Central memory CD8-positive, alpha-beta T cell (primary cell): ENCODE measurements around the gene ZNF362.
"Not testable (repeated sequence)": the region's sequence is repeated elsewhere in the genome, so short reads cannot be mapped to it uniquely, and the experiment has no call there.

Experiments
- ATAC-seq: fragments of 150-1000 bp; cut with Tn5 transposase; replicated peaks from 2 replicates; pipeline ENCODE4 v1.10.0; 2022; ENCODE audit warnings: mild to moderate bottlenecking, moderate FRiP score, moderate number of reproducible peaks; ENCODE audit not compliant: poor library complexity, severe bottlenecking; ENCODE audit errors: extremely low read depth
- DNase-seq, 2 donors: peaks; one replicate each; pipeline ENCODE4 v3.0.0; 2021; ENCODE audit warnings: low spot score in 2 of 2
- H3K27ac Mint-ChIP-seq: one replicate; pipeline ENCODE4 v1.8.0; 2022; ENCODE audit warnings: low read depth, mild to moderate bottlenecking, moderate library complexity, mixed read lengths
- H3K27me3 Mint-ChIP-seq: one replicate; pipeline ENCODE4 v1.8.0; 2022; ENCODE audit warnings: mixed read lengths
- H3K36me3 Mint-ChIP-seq: one replicate; pipeline ENCODE4 v1.8.0; 2022; ENCODE audit warnings: mild to moderate bottlenecking, moderate library complexity, mixed read lengths; ENCODE audit not compliant: insufficient read depth
- H3K4me1 Mint-ChIP-seq: one replicate; pipeline ENCODE4 v1.8.0; 2022; ENCODE audit warnings: mixed read lengths
- H3K4me3 Mint-ChIP-seq: one replicate; pipeline ENCODE4 v1.8.0; 2022; ENCODE audit warnings: mild to moderate bottlenecking, moderate library complexity, mixed read lengths
- H3K9me3 Mint-ChIP-seq: one replicate; pipeline ENCODE4 v1.8.0; 2022; ENCODE audit warnings: mixed read lengths

Gene ZNF362

DNA sequence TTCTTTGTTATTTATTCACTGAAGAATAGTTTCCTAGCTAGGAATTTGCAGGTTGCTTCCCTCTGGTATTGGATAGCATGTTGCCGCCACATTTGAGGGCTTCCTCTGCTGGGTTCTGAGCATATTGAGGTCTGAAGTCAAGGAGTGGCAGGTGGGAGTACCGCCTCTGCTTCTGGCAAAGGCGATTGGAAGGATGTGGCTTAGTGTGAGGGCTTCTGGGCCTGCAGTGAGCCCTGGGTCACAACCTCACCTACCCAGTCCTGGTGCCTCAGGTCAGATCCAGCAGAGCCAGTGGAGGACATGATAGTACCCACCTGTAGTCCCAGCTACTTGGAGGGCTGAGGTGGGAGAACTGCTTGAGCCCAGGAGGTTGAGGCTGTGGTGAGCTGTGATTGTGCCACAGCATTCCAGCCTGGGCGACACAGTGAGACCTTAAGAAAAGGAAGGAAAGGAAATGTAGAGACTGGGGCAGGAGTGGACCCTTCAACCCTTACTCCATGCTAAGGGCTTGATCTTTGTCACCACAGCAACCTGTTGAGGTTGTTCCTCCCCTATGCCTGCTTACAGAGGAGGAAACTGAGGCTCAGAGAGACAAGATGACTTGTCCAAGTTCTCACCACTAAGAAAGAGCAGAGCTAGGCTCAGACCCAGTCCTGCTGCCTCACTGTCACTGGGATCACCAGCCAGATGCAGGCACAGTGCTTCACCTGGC, 41.8 kb downstream of the ZNF362 start:
- Mint-ChIP-seq H3K9me3 (no peaks in the 10 kb centered on the region), H3K27me3 (no peaks in the 10 kb centered on the region), H3K4me1 (peaks cover 42% of the 10 kb centered on the region), H3K36me3 (peaks cover 21% of the 10 kb centered on the region), H3K4me3 (no peak overlapping the region), H3K27ac (peak overlapping the region; percentile 60)
- ATAC-seq (no peak), DNase-seq (no peak)

DNA sequence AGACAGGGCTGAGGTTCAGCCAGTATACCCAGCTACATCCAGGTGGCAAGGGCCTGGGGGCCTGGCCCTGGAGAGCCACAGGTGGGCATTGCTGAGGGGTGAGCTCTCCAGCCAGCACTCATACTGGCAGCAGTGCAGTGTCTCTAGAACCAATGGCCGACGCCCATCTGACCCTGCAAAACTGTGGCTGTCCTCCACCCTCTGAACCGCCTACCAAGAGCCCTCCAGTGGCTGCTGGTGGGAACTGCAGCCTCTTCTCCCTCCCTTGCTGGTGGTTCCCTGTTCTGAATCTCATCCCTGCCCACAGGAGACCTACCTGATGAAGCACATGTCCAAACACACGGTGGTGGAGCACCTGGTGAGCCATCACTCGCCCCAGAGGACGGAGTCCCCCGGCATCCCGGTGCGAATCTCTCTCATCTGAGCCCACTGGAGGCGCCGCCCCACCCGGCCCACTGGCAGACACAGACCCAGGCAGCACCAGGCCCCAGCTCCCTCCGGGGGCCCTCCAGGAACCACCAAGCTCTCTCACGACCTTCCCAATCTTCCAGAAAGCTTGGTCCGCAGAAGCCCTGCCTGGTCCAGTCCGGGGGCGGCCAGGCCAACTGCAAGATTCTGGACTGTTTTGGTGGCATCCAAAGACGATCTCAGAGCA, 42.5 kb downstream of the ZNF362 start:
- DNase-seq (peak; percentile 24 to 44), ATAC-seq (no peak)
- H3K4me3 Mint-ChIP-seq: no peak overlapping the region
- H3K27me3 Mint-ChIP-seq: no peaks in the 10 kb centered on the region
- no peaks in the 10 kb centered on the region for H3K9me3 Mint-ChIP-seq
- no peak overlapping the region for H3K27ac Mint-ChIP-seq
- peaks cover 21% of the 10 kb centered on the region for H3K36me3 Mint-ChIP-seq
- peaks cover 47% of the 10 kb centered on the region for H3K4me1 Mint-ChIP-seq

DNA sequence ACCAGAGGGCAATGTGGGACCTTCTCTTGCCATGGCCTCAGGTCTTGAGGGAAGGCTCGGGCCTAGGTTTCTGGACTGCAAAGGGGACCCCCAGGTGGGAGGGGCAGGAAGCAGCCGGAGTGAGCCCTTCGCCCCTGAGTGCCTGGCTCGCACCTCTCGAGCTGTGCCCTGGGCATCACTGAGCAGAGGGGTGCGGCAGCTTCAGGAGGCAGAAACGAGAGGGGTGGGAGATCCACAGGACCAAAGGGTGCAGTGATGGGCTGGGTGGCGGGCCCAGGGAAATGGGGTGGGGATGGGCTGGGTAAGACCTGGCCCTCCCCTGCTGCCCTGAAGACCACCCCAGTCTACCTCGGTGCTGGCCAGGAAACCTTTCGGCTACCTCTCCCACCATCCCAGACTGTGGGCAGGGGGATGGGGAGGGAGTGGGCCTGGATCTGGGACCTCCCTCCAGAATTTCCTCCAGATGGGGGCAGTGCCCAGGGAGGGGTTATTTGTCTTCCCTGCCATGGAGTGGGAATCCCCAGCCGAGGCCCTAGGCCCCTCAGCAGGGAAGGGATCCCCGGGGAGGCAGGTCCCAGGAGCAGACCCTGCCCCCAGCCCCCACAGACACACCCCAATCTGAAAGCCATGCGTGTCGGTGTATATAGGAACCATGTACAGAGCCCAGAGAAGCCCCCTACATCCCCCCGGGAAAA, 43.3 kb downstream of the ZNF362 start:
- Mint-ChIP-seq H3K4me1 (peaks cover 39% of the 10 kb centered on the region), H3K27ac (no peak overlapping the region), H3K9me3 (no peaks in the 10 kb centered on the region), H3K4me3 (no peak overlapping the region), H3K36me3 (peaks cover 21% of the 10 kb centered on the region), H3K27me3 (no peaks in the 10 kb centered on the region)
- DNase-seq: no peak
- ATAC-seq: no peak

DNA sequence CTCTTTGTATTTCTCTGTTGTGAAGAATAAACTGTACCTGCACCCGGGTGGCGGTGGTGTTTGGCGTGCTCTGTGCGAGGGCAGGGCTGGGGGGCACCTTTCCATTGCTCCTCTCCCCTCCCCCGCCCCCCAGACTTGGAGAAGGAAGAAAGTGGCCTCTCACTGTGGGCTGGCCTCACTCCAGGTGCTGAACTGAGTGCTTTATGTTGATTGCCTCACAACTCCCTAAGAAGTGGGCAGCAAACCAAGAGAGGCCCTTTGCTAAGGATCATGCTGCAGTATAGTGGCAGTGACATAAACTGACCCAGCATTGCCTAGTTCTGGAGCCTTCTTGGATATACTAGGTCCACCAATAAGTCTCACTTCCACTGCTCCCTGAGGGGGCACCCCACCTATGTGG, 44.4 kb downstream of the ZNF362 start:
- no peak overlapping the region for H3K4me3 Mint-ChIP-seq
- no peak for DNase-seq
- no peaks in the 10 kb centered on the region for H3K9me3 Mint-ChIP-seq
- peaks cover 17% of the 10 kb centered on the region for H3K36me3 Mint-ChIP-seq
- no peak for ATAC-seq
- H3K27me3 Mint-ChIP-seq: no peaks in the 10 kb centered on the region
- peaks cover 33% of the 10 kb centered on the region for H3K4me1 Mint-ChIP-seq
- no peak overlapping the region for H3K27ac Mint-ChIP-seq

DNA sequence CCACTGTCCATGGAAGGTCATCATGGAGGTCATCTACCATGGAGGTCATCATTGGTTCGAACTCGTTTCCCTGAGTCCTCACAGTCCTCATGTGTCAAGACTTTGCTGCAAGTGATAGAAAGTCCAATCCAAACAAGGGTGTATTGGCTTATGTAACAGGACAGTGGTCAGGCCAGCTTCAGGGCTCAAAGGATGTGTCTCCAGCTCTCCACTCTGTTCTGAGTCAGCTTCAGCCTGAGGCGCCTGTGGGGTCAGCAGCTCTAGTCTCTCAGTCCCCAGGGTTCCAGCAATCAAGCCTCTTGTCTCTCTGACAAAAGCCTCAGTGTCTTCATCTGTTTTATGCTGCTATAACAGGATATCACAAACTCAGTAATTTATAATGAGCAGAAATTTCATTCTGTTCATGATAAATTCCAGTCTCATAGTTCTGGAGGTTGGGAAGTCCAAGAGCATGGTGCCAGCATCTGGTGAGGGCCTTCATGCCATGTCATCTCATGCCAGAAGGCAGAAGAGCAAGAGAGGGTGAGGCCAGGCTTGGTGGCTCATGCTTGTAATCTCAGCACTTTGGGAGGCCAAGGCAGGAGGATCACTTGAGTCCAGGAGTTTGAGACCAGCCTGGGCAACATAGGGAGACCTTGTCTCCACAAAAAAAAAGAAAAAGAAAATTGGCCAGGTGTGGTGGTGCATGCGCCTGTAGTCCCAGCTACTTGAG, 45.1 kb downstream of the ZNF362 start:
- Mint-ChIP-seq H3K27me3 (no peaks in the 10 kb centered on the region), H3K27ac (peak overlapping the region; percentile 84), H3K36me3 (peaks cover 12% of the 10 kb centered on the region), H3K4me1 (peaks cover 33% of the 10 kb centered on the region), H3K4me3 (no peak overlapping the region), H3K9me3 (no peaks in the 10 kb centered on the region)
- no peak for DNase-seq
- ATAC-seq: no peak

DNA sequence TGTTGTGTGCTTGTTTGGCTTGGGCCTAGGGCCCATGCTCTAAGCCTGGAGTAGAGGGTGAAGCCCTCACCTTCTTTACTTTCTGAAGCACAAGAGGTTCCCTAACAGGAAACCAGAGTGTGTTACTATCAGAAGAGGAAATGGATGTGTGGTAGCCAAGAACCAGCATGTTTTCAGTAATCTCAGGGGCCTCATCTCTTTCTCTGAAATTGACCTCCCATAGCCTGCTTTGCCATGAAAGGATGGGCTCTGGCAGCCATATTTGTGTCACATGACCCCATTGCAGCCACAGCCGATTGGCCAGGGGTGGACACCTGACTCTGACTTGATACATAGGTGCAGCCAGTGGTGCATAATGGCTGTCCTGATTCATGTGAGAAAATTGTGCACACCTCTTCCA, 46.0 kb downstream of the ZNF362 start:
- peaks cover 33% of the 10 kb centered on the region for H3K4me1 Mint-ChIP-seq
- DNase-seq (no peak), ATAC-seq (peak; percentile 75)
- H3K4me3 Mint-ChIP-seq: no peak overlapping the region
- H3K9me3 Mint-ChIP-seq: no peaks in the 10 kb centered on the region
- H3K27me3 Mint-ChIP-seq: no peaks in the 10 kb centered on the region
- peak overlapping the region; percentile 36 for H3K27ac Mint-ChIP-seq
- H3K36me3 Mint-ChIP-seq: peaks cover 5% of the 10 kb centered on the region

DNA sequence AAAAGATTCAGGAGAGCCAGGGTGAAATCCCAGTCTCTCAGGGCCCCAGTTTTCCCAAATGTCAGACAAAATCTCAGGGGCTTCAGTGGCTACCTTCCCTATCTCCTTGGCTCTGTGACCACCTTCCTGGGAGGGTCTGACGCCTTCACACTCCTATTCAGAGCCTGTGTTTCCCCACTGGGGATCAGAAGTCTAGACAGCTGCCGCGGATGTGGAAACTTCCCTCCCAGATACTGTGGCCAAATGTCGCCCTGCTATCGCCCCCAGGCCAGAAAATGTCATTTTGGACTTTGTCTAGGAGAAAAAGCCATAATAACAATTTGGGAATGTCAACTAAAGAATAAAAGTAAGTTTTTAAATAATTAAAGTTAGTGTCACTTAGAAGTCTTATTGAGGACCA, 48.7 kb downstream of the ZNF362 start:
- Mint-ChIP-seq H3K4me1 (peaks cover 21% of the 10 kb centered on the region), H3K9me3 (no peaks in the 10 kb centered on the region), H3K27ac (no peak overlapping the region), H3K27me3 (no peaks in the 10 kb centered on the region), H3K4me3 (no peak overlapping the region), H3K36me3 (no peaks in the 10 kb centered on the region)
- DNase-seq: no peak
- no peak for ATAC-seq

DNA sequence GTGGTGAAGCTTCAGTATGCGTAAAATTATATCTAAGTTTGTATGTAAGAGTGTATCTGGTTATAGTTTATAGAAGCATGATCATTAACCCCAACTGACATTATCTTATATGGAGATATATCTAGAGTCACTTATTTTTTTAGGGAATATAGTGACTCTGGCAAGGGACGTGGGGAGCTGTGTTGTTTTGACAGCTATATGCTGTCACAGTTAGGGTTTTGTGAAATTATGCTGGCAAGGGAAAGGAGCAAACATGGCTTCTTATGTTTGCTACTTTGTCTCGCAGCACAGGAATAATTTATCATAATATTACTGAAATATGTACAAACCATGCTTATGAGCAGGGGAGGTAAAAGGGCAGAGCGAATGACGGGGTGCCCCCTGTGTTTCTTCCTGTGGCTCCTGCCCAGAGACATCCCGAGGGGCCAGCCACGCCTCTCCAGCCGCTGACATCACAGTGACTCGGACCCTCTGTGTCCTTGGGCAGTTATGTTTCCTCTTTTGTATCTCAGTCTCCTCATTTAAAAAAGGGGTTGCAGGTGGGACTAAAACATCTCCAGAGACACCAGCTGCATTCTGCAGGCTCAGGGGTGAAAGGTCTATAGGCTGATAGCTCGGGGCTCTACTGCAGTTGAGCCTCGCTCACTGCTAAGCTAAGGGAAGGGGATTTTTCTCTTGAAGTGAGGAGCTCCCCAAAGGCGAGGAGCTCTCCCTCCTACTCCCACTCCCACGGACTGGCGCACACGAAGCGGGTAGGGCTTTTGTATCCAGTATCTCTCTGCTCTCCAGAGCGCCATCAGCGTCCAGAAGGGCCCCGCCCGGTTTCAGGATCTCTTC, 49.7 kb downstream of the ZNF362 start:
- Mint-ChIP-seq H3K27ac (no peak overlapping the region), H3K9me3 (no peaks in the 10 kb centered on the region)

DNA sequence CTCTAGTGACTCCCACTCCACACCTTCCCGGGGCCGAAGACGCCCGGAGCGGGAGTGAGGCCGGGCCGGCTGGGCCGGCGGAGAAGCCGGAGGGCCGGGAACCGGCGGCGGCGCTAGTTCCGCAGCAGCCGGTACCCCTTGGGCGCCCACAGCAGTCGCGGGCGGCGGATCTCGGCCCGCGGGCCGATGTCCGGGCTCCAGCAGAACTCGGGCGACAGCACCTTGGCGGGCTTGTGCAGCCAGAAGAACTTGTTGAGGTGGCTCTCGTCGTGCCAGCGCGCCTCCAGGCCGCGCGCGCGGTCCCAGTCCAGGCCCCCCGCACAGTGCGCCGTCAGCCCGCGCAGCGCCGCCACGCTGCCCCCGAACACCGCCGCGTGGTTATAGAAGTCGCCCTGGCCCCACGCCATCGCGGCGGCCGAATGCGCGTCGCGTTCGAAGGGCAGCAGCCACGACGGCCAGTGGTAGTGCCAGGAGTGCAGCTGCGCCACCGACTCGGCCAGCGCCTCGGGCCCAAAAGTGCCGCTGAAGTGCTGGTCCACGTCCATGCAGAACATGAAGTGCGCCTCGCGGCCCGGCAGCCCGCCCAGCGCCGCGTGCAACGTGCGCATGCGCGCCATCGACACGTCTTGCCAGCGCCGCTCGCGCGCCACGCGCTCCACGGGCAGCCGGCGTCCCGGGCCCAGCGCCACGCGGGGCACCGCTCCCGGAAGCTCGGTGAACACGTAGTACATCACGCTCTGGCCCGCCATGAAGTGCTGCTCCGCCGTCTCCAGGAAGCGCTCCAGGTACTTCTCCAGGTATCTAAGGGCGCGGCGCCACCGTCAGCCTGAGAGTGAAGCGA, 50.6 kb downstream of the ZNF362 start:
- DNase-seq: no peak
- peaks cover 16% of the 10 kb centered on the region for H3K4me1 Mint-ChIP-seq
- no peaks in the 10 kb centered on the region for H3K36me3 Mint-ChIP-seq
- no peaks in the 10 kb centered on the region for H3K9me3 Mint-ChIP-seq
- H3K27me3 Mint-ChIP-seq: no peaks in the 10 kb centered on the region
- no peak overlapping the region for H3K27ac Mint-ChIP-seq
- no peak overlapping the region for H3K4me3 Mint-ChIP-seq
- no peak for ATAC-seq

More for the DNA sequence above, 49.7 kb downstream of the ZNF362 start:
- H3K4me3 Mint-ChIP-seq: no peak overlapping the region
- no peaks in the 10 kb centered on the region for H3K27me3 Mint-ChIP-seq
- no peaks in the 10 kb centered on the region for H3K36me3 Mint-ChIP-seq
- ATAC-seq: no peak
- DNase-seq: no peak
- H3K4me1 Mint-ChIP-seq: peaks cover 21% of the 10 kb centered on the region

DNA sequence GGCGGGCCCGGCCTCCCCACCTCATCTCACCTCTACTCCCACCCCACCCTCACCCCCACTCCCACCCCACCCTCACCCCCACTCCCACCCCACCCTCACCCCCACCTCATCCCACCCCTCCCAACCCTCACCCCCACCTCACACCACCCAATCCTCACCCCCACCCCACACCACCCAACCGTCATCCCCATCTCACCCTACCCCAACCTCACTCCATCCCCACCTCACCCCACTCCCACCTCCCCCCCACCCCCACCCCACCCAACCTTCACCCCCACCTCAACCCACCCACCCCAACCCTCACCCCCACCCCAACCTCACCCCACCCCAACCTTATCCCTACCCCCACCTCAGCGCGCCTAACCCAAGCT, 51.2 kb downstream of the ZNF362 start:
- no peak for DNase-seq
- H3K9me3 Mint-ChIP-seq: no peaks in the 10 kb centered on the region
- no peak overlapping the region for H3K4me3 Mint-ChIP-seq
- ATAC-seq: no peak
- H3K27me3 Mint-ChIP-seq: no peaks in the 10 kb centered on the region
- H3K4me1 Mint-ChIP-seq: peaks cover 10% of the 10 kb centered on the region
- no peaks in the 10 kb centered on the region for H3K36me3 Mint-ChIP-seq
- no peak overlapping the region for H3K27ac Mint-ChIP-seq

DNA sequence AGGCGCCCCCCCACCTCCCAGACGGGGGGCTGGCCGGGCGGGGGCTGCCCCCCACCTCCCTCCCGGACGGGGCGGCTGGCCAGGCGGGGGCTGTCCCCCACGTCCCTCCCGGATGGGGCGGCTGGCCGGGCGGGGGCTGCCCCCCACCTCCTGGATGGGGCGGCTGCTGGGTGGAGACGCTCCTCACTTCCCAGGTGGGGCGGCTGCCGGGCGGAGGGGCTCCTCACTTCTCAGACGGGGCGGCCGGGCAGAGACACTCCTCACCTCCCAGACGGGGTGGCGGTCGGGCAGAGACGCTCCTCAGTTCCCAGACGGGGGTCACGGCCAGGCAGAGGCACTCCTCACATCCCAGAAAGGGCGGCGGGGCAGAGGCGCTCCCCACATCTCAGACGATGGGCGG, 53.1 kb downstream of the ZNF362 start:
- not testable (repeated sequence) for DNase-seq, H3K27me3 Mint-ChIP-seq, H3K27ac Mint-ChIP-seq, H3K4me3 Mint-ChIP-seq, H3K4me1 Mint-ChIP-seq, ATAC-seq, H3K9me3 Mint-ChIP-seq, H3K36me3 Mint-ChIP-seq
